ENCODE measurements around the gene ARHGEF19.
"Not testable (repeated sequence)": the region's sequence is repeated elsewhere in the genome, so short reads cannot be mapped to it uniquely, and the experiment has no call there.

ARHGEF19 gene

DNA sequence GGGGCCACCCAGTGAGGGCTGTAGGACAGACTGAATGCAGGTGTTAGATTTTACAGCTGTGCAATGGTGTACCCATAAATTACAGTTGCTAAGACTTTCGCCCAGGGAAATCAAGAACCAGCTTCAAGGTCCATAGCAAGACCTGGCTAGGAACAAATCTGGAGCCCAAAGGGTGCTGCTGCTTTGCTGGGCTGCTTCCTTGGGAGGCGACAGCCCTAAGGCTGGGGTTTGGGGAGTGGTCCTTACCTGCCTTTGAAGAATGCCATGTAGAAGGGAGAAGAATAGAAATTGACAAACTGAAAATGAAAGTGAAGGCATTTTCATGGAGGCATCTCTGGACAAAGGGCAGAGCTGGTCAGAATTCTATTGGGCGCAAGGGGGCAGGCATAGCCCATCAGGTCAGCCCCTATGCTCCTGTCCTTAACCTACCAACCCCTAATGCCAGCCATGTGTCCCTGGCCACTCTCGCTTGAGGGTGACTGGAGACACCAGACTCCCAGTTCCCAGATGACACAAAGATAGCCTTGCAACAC, 7.6 kb upstream of the ARHGEF19 start:
- no peak for DNase-seq (ENCODE audit: low read depth)

GRCh38 chr1:16218674-16219071, 6.2 kb upstream of the ARHGEF19 start:
- DNase-seq (ENCODE audit: low read depth) = no peak

DNA sequence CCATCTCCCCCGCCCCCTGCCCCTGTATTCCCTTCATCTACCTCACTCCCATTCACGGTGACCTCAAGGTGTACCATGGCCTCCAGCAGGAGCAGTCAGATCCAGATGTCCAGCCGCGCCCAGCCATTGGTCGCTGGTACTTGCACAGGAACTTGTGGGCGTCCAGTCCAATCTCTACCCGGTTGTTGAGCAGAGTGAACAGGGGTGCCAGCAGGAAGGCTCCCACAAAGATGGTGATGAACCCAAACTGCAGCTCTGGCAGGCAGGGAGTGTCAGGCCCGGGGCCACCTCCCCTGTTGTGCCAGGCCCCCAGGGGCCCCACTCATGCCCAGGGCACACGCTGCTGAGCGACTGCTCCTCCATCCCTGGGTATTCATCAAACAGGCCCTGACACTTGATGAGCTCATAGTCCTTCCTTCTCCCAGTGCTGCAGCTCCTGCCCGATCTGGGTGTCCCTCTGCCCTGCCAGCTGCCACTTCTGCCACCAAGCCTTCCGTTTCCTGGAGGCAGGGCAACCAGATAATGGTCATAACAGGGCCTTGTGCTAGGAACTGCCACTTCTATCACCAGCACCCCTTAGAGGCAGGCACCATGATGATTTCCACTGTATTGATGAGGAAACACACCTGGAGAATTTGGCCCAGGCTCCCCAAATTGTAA, 5.7 kb upstream of the ARHGEF19 start:
- no peak for DNase-seq (ENCODE audit: low read depth)

DNA sequence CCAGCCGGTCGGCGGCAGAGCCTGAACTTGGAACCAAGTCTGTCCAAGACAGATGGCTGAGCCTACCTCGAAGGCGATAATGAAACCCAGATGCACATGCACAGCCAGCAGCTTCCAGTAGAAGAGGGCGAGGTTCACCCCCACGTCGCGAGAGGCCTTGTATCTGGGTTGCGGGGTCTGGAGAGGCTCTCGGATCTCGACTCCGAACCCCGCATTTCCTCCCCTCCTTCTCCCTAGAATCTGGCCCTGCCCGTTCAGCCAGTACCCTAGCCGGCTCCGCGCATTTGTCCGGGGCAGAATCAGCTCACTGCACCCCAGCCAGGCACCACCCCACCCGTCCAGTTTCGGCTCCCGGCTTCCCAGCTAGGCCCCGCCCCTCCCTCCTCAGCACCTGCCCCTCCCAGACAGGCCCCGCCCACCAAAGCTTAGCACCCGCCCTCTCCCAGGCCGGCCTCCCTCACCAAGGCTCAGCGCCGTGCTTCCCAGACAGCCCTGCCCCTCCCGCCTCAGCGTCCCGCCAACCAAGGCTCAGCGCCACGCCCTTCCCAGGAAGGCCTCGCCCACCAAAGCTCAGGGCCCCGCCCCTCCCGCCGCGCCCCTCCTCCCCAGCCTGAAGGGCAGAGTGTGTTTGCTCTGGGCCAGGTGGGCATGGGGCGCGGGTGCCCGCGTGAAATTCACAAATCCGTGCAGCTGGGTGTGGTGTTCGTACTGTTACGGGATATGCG, 4.8 kb upstream of the ARHGEF19 start:
- peak; percentile 98 for DNase-seq (ENCODE audit: low read depth)

DNA sequence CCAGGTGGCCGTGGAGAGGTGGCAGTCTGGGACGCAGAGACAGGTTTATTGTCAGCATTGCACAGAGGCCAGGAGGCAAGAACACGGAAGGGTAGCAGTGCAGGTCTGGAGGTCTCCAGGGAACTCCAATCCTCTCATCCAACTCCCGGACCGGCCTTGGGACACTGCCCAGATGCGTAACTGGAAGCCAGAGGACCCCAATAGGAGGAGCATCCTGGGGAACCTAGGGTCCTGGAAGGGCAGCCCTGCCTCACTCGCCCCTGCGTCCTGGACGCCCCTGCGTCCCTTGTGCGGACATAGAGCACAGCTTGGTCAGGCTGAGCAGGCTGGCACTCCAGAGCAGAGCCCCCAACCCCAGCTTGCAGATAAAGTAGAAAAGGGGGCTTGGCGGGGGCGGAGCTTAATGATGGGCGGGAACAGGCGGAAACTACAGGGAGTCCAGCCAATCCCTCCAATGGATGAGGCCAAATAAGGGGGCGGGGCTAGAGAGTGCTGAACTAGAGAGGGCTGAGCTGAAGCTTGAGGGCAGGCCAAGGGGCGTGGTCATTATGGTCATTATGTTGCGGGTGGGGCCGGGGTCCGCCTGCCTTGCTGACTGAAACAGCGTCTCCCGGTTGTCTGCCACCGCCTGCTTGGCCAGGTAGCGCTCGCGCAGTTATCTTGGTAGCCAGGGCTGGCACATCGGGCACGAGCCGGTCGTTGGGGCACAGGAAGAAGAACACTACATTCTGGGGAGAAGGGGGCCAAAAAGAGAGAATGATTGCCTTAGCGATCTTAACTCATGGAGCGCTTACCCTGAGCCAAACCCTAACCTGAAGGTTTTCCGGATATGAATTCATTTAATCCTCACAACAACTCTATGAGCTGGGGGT, 3.7 kb upstream of the ARHGEF19 start:
- DNase-seq (ENCODE audit: low read depth) = peak; percentile 81

DNA sequence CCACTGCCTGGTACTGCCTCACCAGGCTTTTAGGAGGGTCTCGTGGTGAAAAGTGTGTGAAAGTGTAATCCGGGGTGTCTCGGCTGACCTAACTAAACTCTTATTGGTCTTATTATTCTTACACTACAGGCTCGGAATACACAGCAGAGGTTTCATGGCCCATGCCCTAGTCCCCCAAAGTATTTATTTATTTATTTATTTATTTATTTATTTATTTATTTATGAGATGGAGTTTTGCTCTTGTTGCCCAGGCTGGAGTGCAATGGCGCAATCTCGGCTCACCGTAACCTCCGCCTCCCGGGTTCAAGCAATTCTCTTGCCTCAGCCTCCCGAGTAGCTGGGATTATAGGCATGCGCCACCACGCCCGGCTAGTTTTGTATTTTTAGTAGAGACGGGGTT, 2.8 kb upstream of the ARHGEF19 start:
- not testable (repeated sequence) for DNase-seq (ENCODE audit: low read depth)

- not testable (repeated sequence) for DNase-seq (ENCODE audit: low read depth)
Observed at GRCh38 chr1:16213544-16213943, 1.1 kb upstream of the ARHGEF19 start.

DNA sequence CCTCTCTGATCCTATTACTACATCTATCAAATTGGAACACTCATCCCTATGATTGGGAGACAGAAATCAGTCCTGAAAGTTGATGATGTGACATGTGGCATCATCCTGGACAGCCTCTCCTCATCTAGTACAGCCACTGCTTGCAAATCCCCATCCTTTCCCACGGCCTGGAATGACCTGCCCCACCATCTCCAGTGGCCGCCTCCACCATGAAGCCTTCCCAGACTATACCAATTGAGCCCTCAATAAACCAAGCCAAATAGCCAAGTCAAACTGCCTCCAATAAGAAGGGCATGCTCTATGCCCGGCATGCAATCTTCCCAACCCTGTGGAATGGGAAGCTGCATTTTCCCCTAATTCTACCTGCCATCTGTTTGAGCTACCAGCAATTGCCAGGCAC, 561 bp upstream of the ARHGEF19 start:
- DNase-seq (ENCODE audit: low read depth) = no peak

DNA sequence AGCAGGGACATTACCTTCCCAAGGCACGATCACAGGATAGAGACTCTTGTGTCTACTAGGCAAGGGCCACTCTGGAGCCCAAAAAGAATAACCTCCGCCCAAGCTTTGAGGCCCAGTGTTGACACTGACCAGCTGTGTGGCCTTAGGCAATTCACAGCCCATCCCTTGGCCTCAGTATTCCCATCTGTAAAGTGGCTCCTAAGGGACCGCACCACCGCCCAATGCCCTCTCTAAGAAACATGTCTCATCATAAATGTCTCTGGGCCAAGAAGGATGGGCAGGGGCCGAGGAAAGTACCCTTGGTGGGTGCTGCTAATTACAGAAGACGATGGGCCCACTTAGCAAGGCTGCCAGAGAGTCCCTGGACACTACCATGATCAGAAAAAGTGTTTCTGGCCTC, 628 bp downstream of the ARHGEF19 start:
- DNase-seq (ENCODE audit: low read depth) = no peak

DNA sequence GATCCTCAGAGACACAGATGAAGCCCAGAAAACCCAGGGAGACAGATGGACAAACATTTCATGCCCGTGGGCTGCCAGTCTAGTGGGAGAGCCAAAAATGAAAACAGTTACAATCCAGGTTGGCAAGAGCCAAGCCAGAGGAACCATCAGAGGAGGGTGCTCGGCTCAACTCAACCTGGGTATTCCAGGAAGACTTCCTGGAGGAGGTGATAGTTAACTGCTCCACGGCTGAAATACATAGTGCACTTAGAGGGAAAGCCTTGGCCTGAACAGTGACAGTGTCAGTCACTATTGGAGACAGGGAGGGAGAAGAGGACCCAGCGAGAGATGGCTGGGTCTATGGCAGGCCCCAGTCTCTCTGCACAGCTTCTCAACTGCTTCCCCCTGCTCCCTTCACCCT, 1.9 kb downstream of the ARHGEF19 start:
- DNase-seq (ENCODE audit: low read depth) = no peak

DNA sequence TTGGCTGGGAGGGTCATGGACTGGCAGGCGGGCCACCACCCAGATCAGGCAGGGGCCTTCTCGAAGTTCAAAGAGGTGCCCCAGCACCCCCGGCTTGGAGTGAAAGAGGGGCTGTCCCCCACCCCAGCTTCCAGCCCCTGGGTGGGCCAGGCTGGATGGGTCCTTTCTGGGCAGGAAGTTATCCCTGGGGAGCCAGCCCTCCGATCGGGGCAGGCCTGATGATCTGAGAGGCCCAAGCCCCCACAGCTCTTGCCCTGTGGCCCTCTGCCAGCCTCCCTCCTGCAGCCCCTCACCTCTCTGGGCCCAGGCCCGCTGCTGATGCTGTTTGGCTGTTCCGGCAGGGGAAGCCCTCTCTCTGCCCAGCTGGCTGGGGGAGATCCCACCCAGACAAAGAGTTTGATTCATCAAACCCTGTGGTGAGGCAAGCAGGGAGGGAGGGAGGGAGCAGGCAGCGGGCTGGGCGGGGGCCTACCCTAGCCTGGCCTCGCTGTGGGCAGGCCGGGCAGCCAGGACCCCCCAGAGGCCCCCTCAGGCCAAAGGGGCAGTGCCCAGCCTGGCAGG, 2.5 kb downstream of the ARHGEF19 start:
- DNase-seq (ENCODE audit: low read depth) = no peak

DNA sequence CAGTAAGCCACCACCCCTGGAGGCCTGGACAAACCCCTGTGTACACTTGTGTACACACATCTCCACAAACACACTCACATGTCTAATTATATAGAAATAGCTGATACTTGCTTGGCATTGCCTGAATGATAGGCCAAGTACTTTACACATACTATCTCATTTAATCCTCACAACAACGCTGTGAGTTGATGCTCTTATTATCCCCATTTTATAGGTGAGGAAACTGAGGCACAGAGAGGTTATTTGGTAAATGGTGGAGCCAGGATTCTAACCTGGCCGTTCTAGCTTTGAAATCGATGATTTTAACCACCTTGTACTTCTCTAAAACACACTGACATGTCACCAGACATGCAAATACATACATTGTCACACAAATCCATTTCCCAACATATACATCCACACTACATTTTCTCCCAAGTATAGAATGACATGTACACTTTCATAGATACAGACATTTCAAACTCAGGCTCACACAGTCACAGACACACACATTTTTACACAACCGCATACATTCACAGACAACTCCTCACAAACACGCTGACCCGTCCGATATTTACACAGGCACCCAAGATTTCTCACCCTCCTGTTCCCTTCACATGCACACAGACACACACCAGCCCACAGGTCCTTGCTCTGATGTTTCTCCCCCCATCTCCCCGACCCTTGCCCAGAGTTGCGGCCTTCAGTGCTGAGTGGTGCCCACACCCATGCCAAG, 3.2 kb downstream of the ARHGEF19 start:
- DNase-seq (ENCODE audit: low read depth) = no peak

- DNase-seq (ENCODE audit: low read depth) = peak; percentile 33
Observed at GRCh38 chr1:16208270-16208987, 4.0 kb downstream of the ARHGEF19 start.

- peak; percentile 52 for DNase-seq (ENCODE audit: low read depth)
Observed at GRCh38 chr1:16207318-16208269, 4.9 kb downstream of the ARHGEF19 start.

DNA sequence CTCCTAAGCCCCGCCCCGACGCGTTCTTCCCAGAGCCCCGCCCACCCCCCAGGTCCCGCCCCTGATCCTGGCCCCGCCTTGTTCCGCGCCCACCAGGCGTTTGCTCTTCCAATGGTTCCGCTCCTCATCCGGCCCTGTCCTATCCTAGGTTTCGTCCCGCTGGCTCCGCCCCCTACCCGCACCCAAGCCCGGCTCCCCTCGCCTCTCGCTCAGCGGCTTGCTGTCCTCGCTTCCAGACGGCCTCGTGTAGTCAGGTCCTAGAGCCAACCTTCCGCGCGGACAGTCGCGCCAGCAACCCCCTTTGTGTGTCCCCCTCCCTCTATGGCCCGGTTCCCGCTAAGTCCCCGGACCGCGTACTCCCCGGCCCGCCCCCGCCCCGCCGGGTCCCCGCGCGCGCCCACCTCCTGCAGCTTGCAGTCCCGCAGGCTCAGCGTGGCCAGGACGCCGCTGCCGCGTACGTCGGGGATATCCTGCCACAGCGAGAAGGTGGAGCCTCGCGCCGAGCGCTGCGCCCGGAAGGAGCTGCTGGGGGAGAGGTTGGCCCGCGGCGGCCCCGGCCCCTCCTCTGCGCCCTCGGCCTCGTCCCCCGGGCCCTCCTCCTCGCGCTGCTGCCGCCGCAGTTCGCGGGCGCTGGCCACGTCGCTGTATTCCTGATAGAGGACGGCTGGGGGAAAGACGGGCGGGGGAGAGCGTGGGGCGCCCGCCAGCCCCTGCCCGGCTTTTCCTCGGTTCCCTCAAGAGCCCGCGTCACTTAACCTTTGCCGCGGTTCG, 5.7 kb downstream of the ARHGEF19 start:
- DNase-seq (ENCODE audit: low read depth) = peak; percentile 99

- DNase-seq (ENCODE audit: low read depth) = no peak
Observed at GRCh38 chr1:16205891-16206546, 6.4 kb downstream of the ARHGEF19 start.

GRCh38 chr1:16205334-16205671, 7.1 kb downstream of the ARHGEF19 start:
- no peak for DNase-seq (ENCODE audit: low read depth)

- no peak for DNase-seq (ENCODE audit: low read depth)
Observed at GRCh38 chr1:16204634-16205333, 7.7 kb downstream of the ARHGEF19 start.
